Keratinocyte (primary cell): ENCODE measurements around the gene OR56A3.

Experiments used
- CTCF ChIP-seq, 3 experiments: IDR thresholded peaks in 1 of 3; conservative IDR thresholded peaks in 1 of 3; optimal IDR thresholded peaks in 1 of 3; 2 replicates in 2 of 3; 3 replicates in 1 of 3; pipeline versions ENCODE3 to v1.5.1; 2011; ENCODE audit warnings: low read length in 3 of 3, mild to moderate bottlenecking in 3 of 3, moderate library complexity in 2 of 3, control low read depth in 1 of 3, inconsistent platforms in 1 of 3; ENCODE audit not compliant: insufficient read depth in 2 of 3; ENCODE audit errors: extremely low read depth in 1 of 3
- EZH2 ChIP-seq: IDR thresholded peaks from one replicate; pipeline ENCODE4 v1.6.1; 2012; ENCODE audit warnings: inconsistent platforms, mild to moderate bottlenecking, low read length, moderate library complexity

GRCh38 chr11:5992150-5992549, 50.1 kb downstream of the OR56A3 start:
- TF ChIP-seq CTCF (optimal IDR thresholded peaks at IDR 0.05 in 1 of 3, IDR thresholded peaks at IDR 0.05 in 1 of 3, conservative IDR thresholded peaks at IDR 0.05 in 1 of 3; ENCODE audit: extremely low read depth in 1 of 3, insufficient read depth in 2 of 3, low read length in 3 of 3), result no peak
- no peak for TF ChIP-seq EZH2
